ENCODE measurements around the gene ZNF474.
A peak's percentile ranks its signal among the peaks of the same experiment; 100 is the strongest.

ZNF474 gene

DNA sequence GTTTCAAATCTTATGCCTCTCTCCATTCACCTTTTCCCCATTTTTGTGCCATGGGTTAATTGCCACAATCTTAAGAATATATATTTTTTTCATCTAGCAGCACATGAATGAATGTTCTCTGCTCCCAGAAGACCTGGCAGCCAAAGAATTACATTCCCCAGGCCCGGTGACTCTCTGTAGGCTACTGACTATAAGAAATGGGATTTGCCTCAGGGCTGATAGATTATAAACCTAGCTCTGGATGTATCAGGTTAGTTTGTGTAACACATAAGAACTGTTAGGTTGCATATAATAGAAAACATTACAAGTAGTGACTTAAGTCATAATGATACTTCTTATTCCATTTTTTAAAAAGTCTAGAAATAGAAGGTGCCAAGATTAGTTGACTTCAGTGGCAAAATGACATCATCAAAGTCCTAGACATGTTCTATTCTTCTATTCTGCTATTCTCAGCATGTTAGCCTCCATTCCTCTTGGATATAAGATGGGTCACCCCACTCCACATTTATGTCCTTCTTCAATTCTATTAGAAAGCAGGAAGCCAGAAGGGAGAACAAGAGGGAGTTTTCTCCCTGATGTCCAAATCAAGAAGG is 10.9 kb upstream of the ZNF474 start:
- no peak for DNase-seq (ENCODE audit: low read depth, low spot score)

- no peak for DNase-seq (ENCODE audit: low read depth, low spot score)
Measured at GRCh38 chr5:122119205-122119604, 10.1 kb upstream of the ZNF474 start.

- DNase-seq (ENCODE audit: low read depth, low spot score), result no peak
Measured at GRCh38 chr5:122120493-122120892, 8.9 kb upstream of the ZNF474 start.

DNA sequence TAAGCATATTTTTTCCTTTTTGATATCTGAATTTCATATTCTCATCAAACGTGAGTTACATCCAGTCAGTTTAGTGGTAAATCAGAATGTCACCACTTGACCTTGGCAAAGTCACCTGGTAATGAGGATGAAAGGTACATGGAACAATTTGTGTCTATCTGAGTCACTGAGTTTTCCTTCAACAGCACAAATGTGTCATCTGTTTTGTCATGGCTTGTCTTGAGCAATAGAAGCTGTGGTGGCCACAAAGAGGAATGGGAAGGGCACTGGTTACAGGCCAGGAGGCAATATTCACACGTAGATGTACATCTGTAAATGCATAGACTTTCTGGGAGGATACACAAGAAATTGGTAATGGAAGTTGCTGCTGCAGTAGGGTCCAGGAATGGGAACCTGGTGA is 8.4 kb upstream of the ZNF474 start:
- DNase-seq (ENCODE audit: low read depth, low spot score), result no peak

GRCh38 chr5:122121479-122122465 is 7.6 kb upstream of the ZNF474 start:
- no peak for DNase-seq (ENCODE audit: low read depth, low spot score)

DNA sequence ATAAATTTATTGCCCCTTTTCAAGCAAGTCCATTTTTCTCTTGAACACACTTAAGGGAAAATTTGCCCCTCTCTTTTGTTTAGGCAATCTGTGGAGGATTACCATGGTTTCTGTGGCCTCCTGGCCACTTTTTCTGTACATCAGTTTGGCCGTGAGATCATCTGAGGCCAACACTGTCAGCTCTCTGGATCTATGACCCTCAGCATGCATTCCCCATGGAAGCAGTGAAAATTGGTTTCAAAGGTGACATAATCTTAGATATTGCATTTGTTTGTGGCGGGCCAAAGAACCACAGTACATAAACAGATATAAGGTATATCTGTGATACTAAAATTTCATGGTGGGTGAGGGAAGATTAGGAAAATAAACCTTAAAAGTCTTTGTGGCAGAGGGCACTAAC is 4.6 kb upstream of the ZNF474 start:
- DNase-seq (ENCODE audit: low read depth, low spot score), result no peak

DNA sequence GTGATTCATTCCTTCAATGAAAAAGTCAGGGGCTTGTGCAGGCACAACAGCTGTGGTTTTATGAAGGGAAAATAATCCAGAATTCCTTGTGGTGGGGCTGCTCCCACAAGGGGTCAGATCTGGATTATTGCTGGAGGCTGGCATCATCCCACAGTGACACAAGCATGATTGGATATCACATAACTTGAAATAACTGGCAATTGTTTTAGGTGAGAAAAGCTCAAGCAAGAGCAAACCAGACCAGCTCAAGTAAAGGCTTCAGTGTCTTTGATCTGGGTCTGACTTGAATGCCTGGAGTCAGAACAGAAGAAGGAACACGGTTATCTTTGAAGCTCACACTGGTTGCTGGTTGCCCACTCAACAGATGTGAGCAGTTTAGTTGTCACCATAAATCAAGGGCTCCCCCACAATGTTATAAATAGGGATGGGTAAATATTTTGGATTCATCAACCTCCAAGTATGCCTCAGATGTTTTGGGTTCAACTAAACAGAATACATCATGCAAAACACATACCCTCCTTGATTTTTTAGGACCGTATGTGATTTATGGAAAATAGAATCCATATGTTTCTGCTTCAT is 3.1 kb upstream of the ZNF474 start:
- peak; percentile 21 for DNase-seq (ENCODE audit: low read depth, low spot score)

DNA sequence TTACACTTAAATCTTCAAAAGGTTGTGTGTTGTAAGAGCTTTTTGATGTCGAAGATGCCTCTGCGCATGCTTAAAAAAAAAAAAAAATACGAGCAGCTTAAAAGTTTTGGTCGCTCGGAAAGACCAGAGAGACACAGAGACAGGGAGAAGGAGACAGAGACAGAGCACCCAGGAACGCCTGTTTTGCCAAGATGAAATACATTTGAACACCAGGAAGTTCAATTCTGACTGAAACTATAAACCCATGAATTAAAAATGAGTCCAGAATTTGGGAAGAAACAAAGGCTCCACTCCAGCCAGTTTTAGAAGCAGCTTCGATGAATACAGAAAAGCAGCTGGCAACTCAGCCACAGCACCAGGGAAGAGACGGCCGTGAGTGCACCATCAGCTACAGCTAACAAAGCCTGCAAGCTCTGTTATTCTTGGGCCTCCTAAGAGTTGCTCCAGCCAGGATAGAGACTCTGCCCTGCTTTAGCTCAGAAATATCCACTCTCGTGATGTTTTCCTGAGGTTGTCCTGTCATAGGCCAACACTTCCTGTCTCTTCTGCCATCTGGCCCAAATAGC is 2.5 kb upstream of the ZNF474 start:
- DNase-seq (ENCODE audit: low read depth, low spot score), result no peak

DNA sequence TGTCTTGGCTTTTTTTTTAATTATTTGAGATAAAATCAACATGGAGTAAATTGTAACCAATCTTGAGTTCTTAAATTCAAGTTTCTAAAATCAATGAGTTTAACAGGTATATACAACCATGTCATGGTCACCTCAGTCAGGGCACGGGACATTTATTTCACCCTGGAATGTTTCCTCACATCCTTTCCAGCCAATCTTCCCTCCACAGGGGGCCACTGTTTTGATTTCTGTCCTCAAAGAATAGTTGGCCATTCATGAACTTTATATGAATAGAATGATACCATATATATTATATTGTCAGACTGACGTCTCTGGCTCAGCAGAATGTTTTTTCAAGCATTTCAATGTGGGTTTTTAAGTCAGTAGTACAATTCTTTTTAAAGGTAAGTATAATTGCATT is 806 bp downstream of the ZNF474 start:
- no peak for DNase-seq (ENCODE audit: low read depth, low spot score)

DNA sequence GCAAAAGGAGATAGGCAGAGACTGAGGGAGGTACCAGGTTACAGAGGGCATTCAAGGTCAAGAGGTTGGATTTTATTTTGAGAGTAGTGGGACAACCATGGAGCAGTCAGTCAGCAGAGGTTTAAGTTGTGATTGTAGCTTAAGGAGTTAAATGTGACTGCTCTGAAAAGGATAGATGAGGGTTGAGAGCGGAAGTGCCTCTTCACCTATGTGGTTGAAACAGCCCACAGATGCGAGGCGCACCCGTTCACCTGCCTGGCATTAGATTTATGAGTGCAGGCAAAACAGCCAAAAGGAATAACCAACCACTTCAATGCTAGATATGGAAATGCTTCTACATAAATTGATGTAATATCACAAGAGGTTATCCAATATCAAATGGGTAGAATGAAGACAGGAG is 8.4 kb downstream of the ZNF474 start:
- no peak for DNase-seq (ENCODE audit: low read depth, low spot score)

DNA sequence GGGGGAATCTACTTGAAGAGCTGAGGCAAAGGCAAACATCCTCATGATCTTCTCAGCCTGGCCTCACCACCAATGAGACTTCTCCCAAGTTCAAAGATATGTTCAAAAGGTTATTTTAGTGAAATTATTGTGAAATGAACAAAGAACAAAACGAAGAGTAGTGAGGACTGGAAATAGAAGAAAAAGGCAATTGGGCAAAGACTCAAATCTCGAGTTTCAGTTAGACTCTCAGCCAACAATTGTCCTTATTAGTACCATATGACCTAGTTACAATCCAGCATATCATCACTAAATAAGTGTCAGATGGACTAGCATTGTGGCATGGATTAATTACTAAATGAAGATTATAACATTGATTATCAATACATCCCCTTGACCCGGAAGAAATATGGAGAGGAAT is 9.0 kb downstream of the ZNF474 start:
- no peak for DNase-seq (ENCODE audit: low read depth, low spot score)

- no peak for DNase-seq (ENCODE audit: low read depth, low spot score)
Measured at GRCh38 chr5:122140900-122141299, 11.6 kb downstream of the ZNF474 start.

DNA sequence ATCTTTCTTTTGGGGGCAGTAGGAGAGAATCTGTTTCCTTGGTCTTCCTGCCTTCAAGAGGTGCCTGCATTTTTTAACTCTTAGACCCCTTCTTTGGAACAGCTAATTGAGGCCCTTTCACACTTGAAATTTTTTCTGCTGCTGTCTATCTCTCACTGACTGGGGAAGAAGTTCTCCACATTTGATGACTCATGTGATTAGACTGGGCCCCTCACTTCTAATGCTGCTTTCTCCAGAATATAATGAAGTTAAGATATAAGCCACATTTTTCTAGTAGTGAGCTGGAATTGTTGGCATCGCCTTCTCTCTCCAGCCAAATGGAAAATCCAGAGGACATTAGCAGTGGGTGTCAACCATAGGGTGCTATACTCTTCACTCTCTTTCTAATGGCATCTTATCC is 12.4 kb downstream of the ZNF474 start:
- no peak for DNase-seq (ENCODE audit: low read depth, low spot score)

- no peak for DNase-seq (ENCODE audit: low read depth, low spot score)
Measured at GRCh38 chr5:122142480-122143164, 13.3 kb downstream of the ZNF474 start.

- no peak for DNase-seq (ENCODE audit: low read depth, low spot score)
Measured at GRCh38 chr5:122144236-122144635, 14.9 kb downstream of the ZNF474 start.

- no peak for DNase-seq (ENCODE audit: low read depth, low spot score)
Measured at GRCh38 chr5:122145906-122146305, 16.6 kb downstream of the ZNF474 start.

DNA sequence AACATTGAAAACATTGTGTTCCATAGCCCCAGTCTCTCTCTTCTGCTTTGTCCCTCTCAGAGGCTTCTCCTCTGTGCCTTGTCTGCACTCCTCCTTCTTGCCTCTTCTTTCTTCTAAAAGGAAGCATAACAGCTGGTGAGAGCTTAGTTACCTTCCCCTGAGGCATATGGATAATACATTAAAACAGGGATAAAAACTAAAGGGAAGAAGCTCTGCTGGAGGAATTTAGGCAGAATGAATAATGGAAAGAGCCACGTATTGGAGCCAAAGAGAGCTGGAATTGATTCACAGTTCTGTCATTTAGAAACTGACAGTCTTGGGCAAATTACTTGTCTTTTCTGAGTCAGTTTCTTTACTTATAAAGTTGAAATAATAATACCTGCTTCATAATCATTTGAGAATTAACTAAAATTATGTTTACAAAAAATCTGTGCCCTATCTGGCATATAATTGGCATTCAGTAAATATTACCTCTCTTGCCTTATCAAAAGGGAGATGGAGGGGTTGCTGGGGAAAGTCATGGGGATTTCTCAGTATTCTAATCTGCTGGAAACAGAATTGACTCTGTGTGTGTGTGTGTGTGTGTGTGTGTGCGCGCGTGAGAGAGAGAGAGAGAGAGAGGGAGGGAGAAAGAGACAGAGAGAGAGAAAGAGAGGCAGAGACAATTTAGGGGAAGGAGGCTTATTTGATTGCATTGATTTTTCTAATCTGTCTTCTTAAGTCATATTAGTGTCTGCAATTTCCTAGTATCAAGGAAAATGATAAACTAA is 20.2 kb downstream of the ZNF474 start:
- DNase-seq (ENCODE audit: low read depth, low spot score), result no peak

- no peak for DNase-seq (ENCODE audit: low read depth, low spot score)
Measured at GRCh38 chr5:122150215-122150614, 20.9 kb downstream of the ZNF474 start.

- peak; percentile 32 for DNase-seq (ENCODE audit: low read depth, low spot score)
Measured at GRCh38 chr5:122151640-122152039, 22.3 kb downstream of the ZNF474 start.

DNA sequence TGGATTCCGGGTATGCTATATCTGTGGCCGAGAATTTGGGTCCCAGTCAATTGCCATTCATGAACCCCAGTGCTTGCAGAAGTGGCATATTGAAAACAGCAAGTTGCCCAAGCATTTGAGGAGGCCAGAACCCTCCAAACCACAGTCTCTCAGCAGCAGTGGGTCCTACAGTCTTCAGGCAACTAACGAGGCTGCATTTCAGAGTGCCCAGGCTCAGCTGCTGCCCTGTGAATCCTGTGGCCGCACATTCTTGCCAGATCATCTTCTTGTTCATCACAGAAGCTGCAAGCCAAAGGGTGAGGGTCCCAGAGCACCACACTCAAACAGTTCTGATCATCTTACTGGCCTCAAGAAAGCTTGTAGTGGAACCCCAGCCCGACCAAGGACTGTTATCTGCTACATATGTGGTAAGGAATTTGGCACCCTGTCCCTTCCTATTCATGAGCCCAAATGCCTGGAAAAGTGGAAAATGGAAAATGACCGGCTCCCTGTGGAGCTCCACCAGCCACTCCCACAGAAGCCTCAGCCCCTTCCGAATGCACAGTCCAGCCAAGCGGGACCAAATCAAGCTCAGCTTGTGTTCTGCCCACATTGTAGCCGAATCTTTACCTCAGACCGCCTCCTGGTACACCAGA is 23.0 kb downstream of the ZNF474 start:
- DNase-seq (ENCODE audit: low read depth, low spot score), result no peak

- no peak for DNase-seq (ENCODE audit: low read depth, low spot score)
Measured at GRCh38 chr5:122153230-122153629, 23.9 kb downstream of the ZNF474 start.
